Measurements from ENCODE around the gene ANKRD44.

DNA sequence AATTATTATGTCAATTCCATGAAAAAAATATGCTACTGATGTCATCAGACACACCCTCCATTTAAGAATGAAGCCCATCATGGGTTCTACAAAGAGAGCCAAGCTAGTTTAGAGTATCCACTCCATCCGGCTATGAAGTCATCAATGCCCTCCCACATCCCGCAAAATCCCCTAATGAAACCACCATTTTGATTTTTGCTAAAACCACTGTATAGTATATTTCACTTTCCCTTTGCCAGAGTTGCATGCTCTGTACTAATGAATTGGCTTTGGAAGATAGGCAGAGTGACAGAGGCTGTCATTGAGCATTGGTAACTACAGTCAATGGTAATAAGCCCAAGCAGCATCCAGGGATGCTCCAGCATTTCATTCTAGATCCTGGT is 118.6 kb downstream of the ANKRD44 start:
- TF ChIP-seq, protein P1, sequence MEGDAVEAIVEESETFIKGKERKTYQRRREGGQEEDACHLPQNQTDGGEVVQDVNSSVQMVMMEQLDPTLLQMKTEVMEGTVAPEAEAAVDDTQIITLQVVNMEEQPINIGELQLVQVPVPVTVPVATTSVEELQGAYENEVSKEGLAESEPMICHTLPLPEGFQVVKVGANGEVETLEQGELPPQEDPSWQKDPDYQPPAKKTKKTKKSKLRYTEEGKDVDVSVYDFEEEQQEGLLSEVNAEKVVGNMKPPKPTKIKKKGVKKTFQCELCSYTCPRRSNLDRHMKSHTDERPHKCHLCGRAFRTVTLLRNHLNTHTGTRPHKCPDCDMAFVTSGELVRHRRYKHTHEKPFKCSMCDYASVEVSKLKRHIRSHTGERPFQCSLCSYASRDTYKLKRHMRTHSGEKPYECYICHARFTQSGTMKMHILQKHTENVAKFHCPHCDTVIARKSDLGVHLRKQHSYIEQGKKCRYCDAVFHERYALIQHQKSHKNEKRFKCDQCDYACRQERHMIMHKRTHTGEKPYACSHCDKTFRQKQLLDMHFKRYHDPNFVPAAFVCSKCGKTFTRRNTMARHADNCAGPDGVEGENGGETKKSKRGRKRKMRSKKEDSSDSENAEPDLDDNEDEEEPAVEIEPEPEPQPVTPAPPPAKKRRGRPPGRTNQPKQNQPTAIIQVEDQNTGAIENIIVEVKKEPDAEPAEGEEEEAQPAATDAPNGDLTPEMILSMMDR (conservative IDR thresholded peaks at IDR 0.05; ENCODE audit: low read length), result no peak
- no peak for TF ChIP-seq EZH2phosphoT487 (IDR thresholded peaks at IDR 0.05; ENCODE audit: borderline replicate concordance)
